Gastroesophageal sphincter (tissue), 2 donors: ENCODE data around the gene TMEM134.

Experiments
- POLR2A ChIP-seq, 2 donors: fragments of 450-650 bp; IDR thresholded peaks; one replicate each; pipeline ENCODE4 v1.6.1; 2017; ENCODE audit warnings: antibody characterized with exemption in 2 of 2, mild to moderate bottlenecking in 2 of 2, moderate library complexity in 1 of 2
- POLR2AphosphoS5 ChIP-seq: sonication (generic); formaldehyde crosslinking; IDR thresholded peaks from one replicate; pipeline ENCODE4 v1.6.1; 2017; ENCODE audit warnings: antibody characterized with exemption

DNA sequence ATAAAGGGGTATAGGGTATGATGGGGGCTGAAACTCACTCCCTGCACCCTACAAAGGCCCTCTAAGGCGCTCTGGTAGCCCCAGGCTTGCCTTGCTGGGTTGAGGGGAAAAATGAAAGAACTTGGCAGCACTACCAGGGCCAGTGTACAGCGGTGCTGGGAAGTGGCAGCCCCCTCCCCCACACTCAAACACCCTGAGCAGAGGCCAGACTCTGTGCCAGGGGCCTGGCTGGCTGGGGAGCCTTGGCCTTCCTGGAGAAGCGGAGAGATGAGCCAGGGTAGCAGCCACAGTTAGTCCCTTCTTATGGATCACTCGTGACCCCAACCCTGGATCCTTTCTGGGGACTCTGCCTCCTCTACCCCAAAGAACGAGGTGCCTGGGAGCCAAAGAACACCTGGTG is 2.7 kb downstream of the TMEM134 start:
- TF ChIP-seq POLR2A (IDR thresholded peaks at IDR 0.05) (no peak), POLR2AphosphoS5 (no peak)
